T-helper 22 cell (primary cell): ENCODE data around the gene MAN2A2.

Source experiments
- DNase-seq: peaks from one replicate; pipeline ENCODE4 v3.0.0-alpha.2; 2020; ENCODE audit warnings: low read depth

MAN2A2 gene

GRCh38 chr15:90960298-90961091 lies 57.4 kb downstream of the MAN2A2 start:
- DNase-seq: no peak

GRCh38 chr15:90962021-90962420 lies 58.9 kb downstream of the MAN2A2 start:
- DNase-seq: no peak

- DNase-seq: no peak
These were observed 63.2 kb downstream of the MAN2A2 start for GRCh38 chr15:90966262-90966661.

GRCh38 chr15:90967206-90967605 lies 64.1 kb downstream of the MAN2A2 start:
- no peak for DNase-seq

- DNase-seq: no peak
These were observed 65.3 kb downstream of the MAN2A2 start for GRCh38 chr15:90968434-90968833.

- no peak for DNase-seq
These were observed 67.2 kb downstream of the MAN2A2 start for GRCh38 chr15:90970274-90970673.

- no peak for DNase-seq
These were observed 69.0 kb downstream of the MAN2A2 start for GRCh38 chr15:90972133-90972532.
